GM13976 (cell line): ENCODE measurements around the gene MAP2K2.

Experiments used
- DNase-seq: peaks from one replicate; pipeline ENCODE4 v3.0.0; 2012; ENCODE audit warnings: low spot score
- CTCF ChIP-seq: IDR thresholded peaks from 2 replicates; pipeline ENCODE4 v1.5.1; 2012; ENCODE audit warnings: borderline replicate concordance, mild to moderate bottlenecking; ENCODE audit not compliant: insufficient read depth; ENCODE audit errors: extremely low read depth, missing control alignments, control extremely low read depth
- in situ Hi-C: fragments of 300-500 bp; cut with MboI; formaldehyde crosslinking; loops from one replicate; pipeline ENCODE4 v1.12.0; 2022; ENCODE audit warnings: low sequenced_read_pairs, mixed read lengths, inconsistent platforms; ENCODE audit not compliant: unreplicated experiment

MAP2K2 gene

GRCh38 chr19:4053423-4054324 lies 70.2 kb downstream of the MAP2K2 start:
- no peak for DNase-seq
- in situ Hi-C loops = no loop called here
- TF ChIP-seq CTCF = no peak

DNA sequence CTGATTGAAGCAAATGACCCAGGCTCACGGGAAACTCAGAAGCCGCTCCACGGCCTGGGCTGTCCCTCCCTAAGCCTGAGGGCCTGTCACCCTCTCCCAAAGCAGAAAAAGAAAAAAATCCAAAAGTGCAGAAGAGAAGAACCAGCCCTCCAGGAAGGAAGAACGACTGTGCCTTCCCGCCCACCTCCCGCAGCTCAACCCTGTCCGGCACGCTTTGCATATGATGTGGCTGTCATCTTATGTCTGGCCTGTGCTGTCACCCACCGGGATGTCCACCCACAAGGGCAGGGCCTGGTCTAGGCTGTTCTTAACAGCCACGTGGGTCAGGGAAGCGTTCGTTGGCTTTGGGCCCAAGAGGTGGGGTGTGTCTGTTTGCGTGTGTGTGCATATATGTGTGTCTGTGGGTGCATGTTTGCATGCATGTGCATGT lies 70.9 kb downstream of the MAP2K2 start:
- no peak for DNase-seq
- in situ Hi-C loops = no loop called here
- TF ChIP-seq CTCF = no peak

DNA sequence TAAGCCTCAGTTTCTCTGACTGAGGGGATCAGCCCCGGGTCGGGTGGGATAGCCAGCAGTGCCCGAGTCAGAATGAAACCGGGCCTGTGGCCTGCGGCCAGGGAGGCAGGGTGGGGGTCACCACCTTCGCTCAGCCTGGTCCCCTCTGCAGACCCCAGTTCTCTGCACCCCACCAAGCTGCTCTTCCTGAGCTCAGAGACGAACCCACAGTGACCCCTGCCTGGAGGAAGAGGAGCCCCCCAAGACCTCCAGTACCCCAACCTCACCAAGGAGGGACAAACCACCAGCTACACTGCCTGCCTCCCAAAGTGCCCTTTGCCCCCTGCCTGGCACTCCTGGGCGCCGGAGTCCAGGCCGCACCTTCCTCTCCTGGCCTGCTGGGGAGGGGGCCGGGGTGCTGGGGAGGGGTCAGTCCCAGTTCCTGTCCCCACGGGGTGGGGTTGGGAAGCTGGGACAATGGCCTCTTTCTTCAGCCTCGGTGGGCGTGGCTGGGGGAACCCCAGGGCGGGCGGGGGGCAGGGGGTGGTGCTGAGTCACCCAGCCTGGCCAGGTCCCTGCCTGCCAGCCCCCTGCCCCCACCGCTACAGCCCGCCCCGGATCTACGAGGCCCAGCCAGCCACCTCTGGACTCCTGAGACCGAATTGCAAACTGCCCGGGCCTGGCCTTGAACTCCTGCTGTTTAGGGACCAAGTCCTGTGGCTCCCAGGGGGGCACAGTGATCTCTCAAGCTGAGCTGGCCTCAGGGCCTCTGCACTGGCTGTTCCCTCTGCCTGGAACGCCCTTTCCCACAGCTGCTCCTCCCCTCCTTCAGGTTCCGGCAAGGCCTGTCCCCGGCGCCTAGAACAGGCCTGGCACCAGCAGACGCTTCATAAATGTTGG lies 71.6 kb downstream of the MAP2K2 start:
- no peak for TF ChIP-seq CTCF
- no peak for DNase-seq
- in situ Hi-C loops = no loop called here

DNA sequence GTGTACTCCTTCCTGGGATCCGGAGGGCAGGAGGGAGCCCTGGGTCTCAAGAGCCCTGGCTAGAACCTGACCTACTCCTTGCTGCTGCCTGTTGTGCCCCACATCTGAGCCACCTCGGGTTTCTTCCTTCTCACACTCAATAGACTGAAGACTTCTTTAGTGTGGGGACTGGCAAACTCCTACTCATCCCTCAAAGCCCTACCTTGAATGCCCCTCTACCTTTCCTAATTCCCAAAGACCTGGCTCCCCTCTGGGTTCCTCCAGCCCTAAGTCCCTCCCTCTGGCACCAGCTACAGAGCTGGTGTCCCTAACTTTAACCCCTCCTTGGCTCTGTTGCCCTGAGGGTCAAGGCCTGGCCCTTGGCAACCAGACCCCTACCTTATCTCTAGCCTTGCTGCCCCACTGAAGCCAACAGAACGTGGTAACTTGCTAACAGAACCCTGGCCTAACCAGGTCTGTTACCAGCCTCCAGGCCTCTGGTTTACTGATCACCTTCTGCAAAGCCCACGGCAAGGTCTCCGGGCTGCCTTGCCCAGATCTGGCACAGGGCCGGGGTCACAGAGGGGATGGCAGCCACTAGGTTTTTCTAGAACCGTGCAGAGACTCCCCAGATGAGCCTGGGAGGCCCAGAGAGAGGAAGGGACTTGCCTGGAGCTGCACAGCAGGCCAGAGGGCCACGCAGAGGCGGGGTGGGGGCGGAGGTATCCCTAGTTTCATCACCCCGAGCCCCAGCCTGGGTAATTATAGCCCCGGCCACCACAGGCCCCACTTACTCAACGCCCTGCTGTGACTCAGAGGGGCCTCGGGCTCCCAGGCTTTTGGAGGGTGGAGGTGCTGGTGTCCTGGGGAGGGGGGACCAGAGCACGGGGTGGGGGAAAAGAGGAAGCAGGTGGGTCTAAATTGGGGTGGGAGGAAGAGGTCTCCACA lies 72.5 kb downstream of the MAP2K2 start:
- no peak for DNase-seq
- in situ Hi-C loops = no loop called here
- TF ChIP-seq CTCF = no peak

DNA sequence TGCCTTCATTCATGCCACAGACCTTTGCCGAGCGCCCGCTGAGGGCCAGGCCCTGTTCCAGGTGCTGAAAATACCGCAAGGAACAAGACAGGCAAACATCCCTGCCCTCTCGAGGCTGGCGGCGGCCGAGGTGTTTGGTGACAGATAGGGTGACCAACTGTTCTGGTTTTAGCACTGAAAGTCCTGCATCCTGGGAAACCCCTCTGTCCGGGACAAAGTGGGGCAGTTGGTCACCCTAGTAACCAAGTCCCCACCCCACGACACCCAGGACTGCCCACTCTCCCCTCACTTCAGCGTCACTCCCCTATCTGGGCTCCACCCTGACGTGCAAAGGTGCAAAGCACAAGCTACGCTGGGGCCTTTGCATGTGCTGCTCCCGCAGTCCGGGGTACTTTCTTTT lies 74.5 kb downstream of the MAP2K2 start:
- TF ChIP-seq CTCF = no peak
- in situ Hi-C loops = no loop called here
- DNase-seq = no peak
